ENCODE data around the gene SPATA17. TPM values are rescaled to one million over a fixed set of nuclear protein-coding genes. Genes with fewer than 3 reads are reported as not detected.
"Not testable (repeated sequence)": the region's sequence is repeated elsewhere in the genome, so short reads cannot be mapped to it uniquely, and the experiment has no call there.

SPATA17 gene
- total RNA-seq, 2 donors from 2014 or later: not detected

GRCh38 chr1:217627431-217627830 lies 3.7 kb upstream of the SPATA17 start:
- H3K9me3 Mint-ChIP-seq: peaks cover 0 to 1% of the 10 kb centered on the region in 2 donors
- H3K4me3 Mint-ChIP-seq: no peak overlapping the region
- no peak overlapping the region for H3K27ac Mint-ChIP-seq
- H3K27me3 Mint-ChIP-seq (ENCODE audit: low read depth): no peaks in the 10 kb centered on the region
- H3K36me3 Mint-ChIP-seq (ENCODE audit: insufficient read depth in 2 of 2): no peaks in the 10 kb centered on the region
- peaks cover 65% of the 10 kb centered on the region for H3K4me1 Mint-ChIP-seq (ENCODE audit: low read depth)
- ATAC-seq (replicated peaks in 1 of 2): no peak
- no peak for DNase-seq

GRCh38 chr1:217642455-217642854 lies 11.3 kb downstream of the SPATA17 start:
- Mint-ChIP-seq H3K36me3 (ENCODE audit: insufficient read depth in 2 of 2) (no peaks in the 10 kb centered on the region), H3K4me1 (ENCODE audit: low read depth) (no peaks in the 10 kb centered on the region), H3K4me3 (no peak overlapping the region), H3K9me3 (no peaks in the 10 kb centered on the region), H3K27ac (no peak overlapping the region), H3K27me3 (ENCODE audit: low read depth) (peaks cover 44% of the 10 kb centered on the region)
- DNase-seq (no peak), ATAC-seq (replicated peaks in 1 of 2) (no peak)

- H3K36me3 Mint-ChIP-seq (ENCODE audit: insufficient read depth in 2 of 2): no peaks in the 10 kb centered on the region
- ATAC-seq (replicated peaks in 1 of 2) (no peak), DNase-seq (no peak)
- H3K4me3 Mint-ChIP-seq: no peak overlapping the region
- H3K27ac Mint-ChIP-seq: no peak overlapping the region
- H3K4me1 Mint-ChIP-seq (ENCODE audit: low read depth): no peaks in the 10 kb centered on the region
- H3K9me3 Mint-ChIP-seq: no peaks in the 10 kb centered on the region
- peaks cover 15% of the 10 kb centered on the region for H3K27me3 Mint-ChIP-seq (ENCODE audit: low read depth)
Observed at GRCh38 chr1:217647791-217648190, 16.6 kb downstream of the SPATA17 start.

DNA sequence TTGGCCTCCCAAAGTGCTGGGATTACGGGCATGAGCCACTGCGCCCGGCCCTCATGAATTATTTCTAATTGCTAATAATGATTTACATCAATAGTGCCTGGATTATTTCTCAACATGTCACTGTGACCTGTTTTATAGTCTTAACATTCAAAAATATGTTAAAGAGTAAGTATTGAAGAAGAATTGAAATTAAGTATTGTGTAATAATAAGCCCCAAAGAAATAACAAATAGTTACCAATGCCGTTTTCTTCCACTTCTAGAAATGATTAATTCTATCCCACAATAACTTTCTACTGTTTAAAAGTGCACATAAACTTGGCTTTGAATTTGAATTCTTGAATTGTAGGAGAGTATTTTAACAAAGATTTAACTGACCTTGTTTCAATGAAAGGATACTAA lies 19.5 kb downstream of the SPATA17 start:
- no peak for ATAC-seq (replicated peaks in 1 of 2)
- no peak for DNase-seq
- Mint-ChIP-seq H3K27ac (no peak overlapping the region), H3K36me3 (ENCODE audit: insufficient read depth in 2 of 2) (no peaks in the 10 kb centered on the region), H3K9me3 (no peaks in the 10 kb centered on the region), H3K4me3 (no peak overlapping the region), H3K27me3 (ENCODE audit: low read depth) (peaks cover 4% of the 10 kb centered on the region), H3K4me1 (ENCODE audit: low read depth) (no peaks in the 10 kb centered on the region)

- H3K27ac Mint-ChIP-seq: no peak overlapping the region
- ATAC-seq (replicated peaks in 1 of 2) (peak; percentile 43 to 47), DNase-seq (no peak)
- no peaks in the 10 kb centered on the region for H3K4me1 Mint-ChIP-seq (ENCODE audit: low read depth)
- no peaks in the 10 kb centered on the region for H3K36me3 Mint-ChIP-seq (ENCODE audit: insufficient read depth in 2 of 2)
- no peak overlapping the region for H3K4me3 Mint-ChIP-seq
- H3K9me3 Mint-ChIP-seq: no peaks in the 10 kb centered on the region
- peaks cover 18% of the 10 kb centered on the region for H3K27me3 Mint-ChIP-seq (ENCODE audit: low read depth)
Observed at GRCh38 chr1:217660353-217661062, 29.4 kb downstream of the SPATA17 start.

- H3K9me3 Mint-ChIP-seq: no peaks in the 10 kb centered on the region
- no peak overlapping the region for H3K4me3 Mint-ChIP-seq
- no peak for DNase-seq
- no peaks in the 10 kb centered on the region for H3K4me1 Mint-ChIP-seq (ENCODE audit: low read depth)
- H3K27ac Mint-ChIP-seq: no peak overlapping the region
- peaks cover 23% of the 10 kb centered on the region for H3K27me3 Mint-ChIP-seq (ENCODE audit: low read depth)
- H3K36me3 Mint-ChIP-seq (ENCODE audit: insufficient read depth in 2 of 2): no peaks in the 10 kb centered on the region
- no peak for ATAC-seq (replicated peaks in 1 of 2)
Observed at GRCh38 chr1:217661407-217661806, 30.3 kb downstream of the SPATA17 start.

DNA sequence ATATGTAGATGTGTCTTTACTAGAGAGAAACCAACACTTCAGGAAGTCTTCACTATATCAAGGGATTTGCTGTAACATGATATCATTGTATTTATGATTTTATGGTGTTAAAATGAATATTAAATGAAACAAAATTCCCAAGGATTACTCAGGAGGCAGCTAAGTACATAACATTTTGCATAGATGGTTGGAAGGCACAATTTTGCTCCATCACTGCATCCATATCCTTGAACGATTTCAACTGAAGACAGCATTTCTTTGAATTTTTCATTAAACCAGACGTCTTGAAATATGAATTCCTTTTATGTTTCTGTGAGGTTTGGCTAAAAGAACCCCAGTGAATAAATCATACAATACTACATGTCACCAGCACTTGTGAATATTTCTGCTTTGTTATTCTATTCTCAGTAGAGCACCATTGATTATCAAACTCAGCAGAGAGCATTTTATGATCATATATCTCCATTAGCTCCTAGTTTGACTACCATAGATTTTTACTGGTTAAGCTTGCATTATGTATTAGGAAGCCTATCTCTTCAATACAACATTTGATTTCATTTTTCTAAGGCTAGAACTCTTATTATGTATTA lies 37.3 kb downstream of the SPATA17 start:
- Mint-ChIP-seq H3K27ac (no peak overlapping the region), H3K36me3 (ENCODE audit: insufficient read depth in 2 of 2) (no peaks in the 10 kb centered on the region), H3K4me3 (no peak overlapping the region), H3K9me3 (no peaks in the 10 kb centered on the region), H3K27me3 (ENCODE audit: low read depth) (peaks cover 16% of the 10 kb centered on the region), H3K4me1 (ENCODE audit: low read depth) (no peaks in the 10 kb centered on the region)
- DNase-seq: no peak
- no peak for ATAC-seq (replicated peaks in 1 of 2)

- H3K36me3 Mint-ChIP-seq (ENCODE audit: insufficient read depth in 2 of 2): no peaks in the 10 kb centered on the region
- no peak overlapping the region for H3K27ac Mint-ChIP-seq
- no peaks in the 10 kb centered on the region for H3K4me1 Mint-ChIP-seq (ENCODE audit: low read depth)
- H3K9me3 Mint-ChIP-seq: no peaks in the 10 kb centered on the region
- ATAC-seq (replicated peaks in 1 of 2): no peak
- no peak overlapping the region for H3K4me3 Mint-ChIP-seq
- no peak for DNase-seq
- H3K27me3 Mint-ChIP-seq (ENCODE audit: low read depth): no peaks in the 10 kb centered on the region
Observed at GRCh38 chr1:217673387-217673786, 42.2 kb downstream of the SPATA17 start.

- H3K9me3 Mint-ChIP-seq: no peaks in the 10 kb centered on the region
- DNase-seq (no peak), ATAC-seq (replicated peaks in 1 of 2) (no peak)
- H3K36me3 Mint-ChIP-seq (ENCODE audit: insufficient read depth in 2 of 2): no peaks in the 10 kb centered on the region
- H3K27me3 Mint-ChIP-seq (ENCODE audit: low read depth): no peaks in the 10 kb centered on the region
- H3K4me1 Mint-ChIP-seq (ENCODE audit: low read depth): no peaks in the 10 kb centered on the region
- H3K4me3 Mint-ChIP-seq: no peak overlapping the region
- no peak overlapping the region for H3K27ac Mint-ChIP-seq
Observed at GRCh38 chr1:217674028-217674729, 43.0 kb downstream of the SPATA17 start.

GRCh38 chr1:217681806-217682205 lies 50.7 kb downstream of the SPATA17 start:
- no peak overlapping the region for H3K27ac Mint-ChIP-seq
- no peaks in the 10 kb centered on the region for H3K36me3 Mint-ChIP-seq (ENCODE audit: insufficient read depth in 2 of 2)
- ATAC-seq (replicated peaks in 1 of 2) (no peak), DNase-seq (no peak)
- H3K9me3 Mint-ChIP-seq: no peaks in the 10 kb centered on the region
- no peak overlapping the region for H3K4me3 Mint-ChIP-seq
- H3K4me1 Mint-ChIP-seq (ENCODE audit: low read depth): no peaks in the 10 kb centered on the region
- no peaks in the 10 kb centered on the region for H3K27me3 Mint-ChIP-seq (ENCODE audit: low read depth)

- Mint-ChIP-seq H3K27ac (no peak overlapping the region), H3K9me3 (no peaks in the 10 kb centered on the region), H3K36me3 (ENCODE audit: insufficient read depth in 2 of 2) (no peaks in the 10 kb centered on the region), H3K4me1 (ENCODE audit: low read depth) (no peaks in the 10 kb centered on the region), H3K27me3 (ENCODE audit: low read depth) (no peaks in the 10 kb centered on the region), H3K4me3 (no peak overlapping the region)
- ATAC-seq (replicated peaks in 1 of 2) (no peak), DNase-seq (no peak)
Observed at GRCh38 chr1:217687511-217687910, 56.4 kb downstream of the SPATA17 start.

DNA sequence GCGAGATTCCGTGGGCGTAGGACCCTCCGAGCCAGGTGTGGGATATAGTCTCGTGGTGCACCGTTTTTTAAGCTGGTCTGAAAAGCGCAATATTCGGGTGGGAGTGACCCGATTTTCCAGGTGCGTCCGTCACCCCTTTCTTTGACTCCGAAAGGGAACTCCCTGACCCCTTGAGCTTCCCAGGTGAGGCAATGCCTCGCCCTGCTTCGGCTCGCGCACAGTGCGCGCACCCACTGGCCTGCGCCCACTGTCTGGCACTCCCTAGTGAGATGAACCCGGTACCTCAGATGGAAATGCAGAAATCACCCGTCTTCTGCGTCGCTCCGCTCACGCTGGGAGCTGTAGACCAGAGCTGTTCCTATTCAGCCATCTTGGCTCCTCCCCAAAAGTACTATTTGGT lies 65.0 kb downstream of the SPATA17 start:
- not testable (repeated sequence) for ATAC-seq (replicated peaks in 1 of 2); H3K4me1 Mint-ChIP-seq (ENCODE audit: low read depth); H3K4me3 Mint-ChIP-seq

DNA sequence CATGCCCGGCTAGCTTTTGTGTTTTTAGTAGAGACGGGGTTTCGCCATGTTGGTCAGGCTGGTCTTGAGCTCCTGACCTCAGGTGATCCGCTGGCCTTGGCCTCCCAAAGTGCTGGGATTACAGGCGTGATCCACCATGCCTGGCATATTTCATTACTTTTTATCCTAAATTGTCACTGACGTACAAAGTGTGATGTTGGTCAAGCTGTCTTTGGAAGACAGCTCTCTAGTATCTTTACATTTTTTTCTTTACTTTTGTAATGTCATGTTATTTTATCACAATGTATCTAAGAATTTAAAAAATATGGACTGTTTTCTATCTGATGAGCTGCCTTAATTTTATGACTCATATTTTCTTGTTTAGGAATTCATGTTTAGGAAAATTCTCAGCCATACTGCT lies 72.2 kb downstream of the SPATA17 start:
- peaks cover 0 to 2% of the 10 kb centered on the region in 2 donors for H3K36me3 Mint-ChIP-seq (ENCODE audit: insufficient read depth in 2 of 2)
- no peaks in the 10 kb centered on the region for H3K27me3 Mint-ChIP-seq (ENCODE audit: low read depth)
- no peak overlapping the region for H3K27ac Mint-ChIP-seq
- no peaks in the 10 kb centered on the region for H3K4me1 Mint-ChIP-seq (ENCODE audit: low read depth)
- ATAC-seq (replicated peaks in 1 of 2) (no peak), DNase-seq (no peak)
- peaks cover 2 to 6% of the 10 kb centered on the region in 2 donors for H3K9me3 Mint-ChIP-seq
- no peak overlapping the region for H3K4me3 Mint-ChIP-seq

More for the DNA sequence above, 65.0 kb downstream of the SPATA17 start:
- H3K9me3 Mint-ChIP-seq; DNase-seq; H3K27me3 Mint-ChIP-seq (ENCODE audit: low read depth); H3K27ac Mint-ChIP-seq; H3K36me3 Mint-ChIP-seq (ENCODE audit: insufficient read depth in 2 of 2): not testable (repeated sequence)

Measured in activated T-cell treated with anti-CD3 and anti-CD28 coated beads, Interleukin-2, amount 50 U/mL, for 72 hours (primary cell).